HEK293 (cell line): ENCODE data around the gene OSBP2.
"Not testable (repeated sequence)": the region's sequence is repeated elsewhere in the genome, so short reads cannot be mapped to it uniquely, and the experiment has no call there.

Experiments
- CTCF ChIA-PET: fragments of 350-600 bp; formaldehyde crosslinking; extraction: SDS; loops from one replicate; lab custom pipeline; 2021; ENCODE audit warnings: antibody characterized with exemption; lab: Yijun Ruan, JAX
- POLR2A ChIA-PET: fragments of 300-600 bp; formaldehyde crosslinking; extraction: SDS; loops from one replicate; lab custom pipeline; 2020; ENCODE audit warnings: antibody characterized with exemption, inconsistent platforms; lab: Yijun Ruan, JAX
- H3K27ac ChIP-seq: fragments of 200-500 bp; sonication (Bioruptor generic); 2 replicates; pipeline ENCODE4 v1.5.1; 2014; ENCODE audit warnings: low read depth, low read length, control low read depth, inconsistent platforms; ENCODE audit errors: extremely low read depth
- H3K36me3 ChIP-seq, 2 experiments: fragments of 200-500 bp in 1 of 2; sonication (Bioruptor generic) in 1 of 2; 1 replicate in 1 of 2; 2 replicates in 1 of 2; pipeline ENCODE4 v1.5.1; 2014 to 2017; ENCODE audit warnings: inconsistent platforms in 2 of 2, low read length in 2 of 2; ENCODE audit not compliant: control insufficient read depth in 2 of 2, insufficient read depth in 1 of 2
- H3K4me1 ChIP-seq: fragments of 200-500 bp; sonication (Bioruptor generic); 2 replicates; pipeline ENCODE4 v1.5.1; 2014; ENCODE audit warnings: mild to moderate bottlenecking, low read length, inconsistent platforms; ENCODE audit not compliant: control insufficient read depth, insufficient read depth
- H3K4me3 ChIP-seq: 2 replicates; pipeline ENCODE4 v1.5.1; 2011; ENCODE audit warnings: low read depth, mild to moderate bottlenecking, control low read depth, low read length, moderate library complexity
- H3K9me3 ChIP-seq: fragments of 200-500 bp; sonication (Bioruptor generic); 2 replicates; pipeline ENCODE4 v1.5.1; 2014; ENCODE audit warnings: low read depth, low read length, inconsistent platforms; ENCODE audit not compliant: control insufficient read depth, insufficient read depth
- BCL6B ChIP-seq: fragments of 450-650 bp; formaldehyde crosslinking; IDR thresholded peaks from 2 replicates; pipeline ENCODE4 v1.5.1; 2017; ENCODE audit warnings: missing biosample characterization, missing genetic modification characterization
- EGR2 ChIP-seq: fragments of 450-650 bp; formaldehyde crosslinking; IDR thresholded peaks from 2 replicates; pipeline ENCODE4 v1.5.1; 2016; ENCODE audit warnings: low read depth, missing biosample characterization, missing genetic modification characterization
- KLF9 ChIP-seq: fragments of 450-650 bp; formaldehyde crosslinking; IDR thresholded peaks from 2 replicates; pipeline ENCODE4 v1.5.1; 2016; ENCODE audit warnings: missing biosample characterization, missing genetic modification characterization, low read depth
- SALL2 ChIP-seq: fragments of 450-650 bp; formaldehyde crosslinking; IDR thresholded peaks from 2 replicates; pipeline ENCODE4 v1.5.0; 2017; ENCODE audit warnings: missing biosample characterization, mild to moderate bottlenecking, missing genetic modification characterization, borderline replicate concordance
- SP3 ChIP-seq: fragments of 450-650 bp; formaldehyde crosslinking; IDR thresholded peaks from 2 replicates; pipeline ENCODE4 v1.5.1; 2016; ENCODE audit warnings: missing biosample characterization, missing genetic modification characterization
- YY2 ChIP-seq: fragments of 450-650 bp; formaldehyde crosslinking; IDR thresholded peaks from 2 replicates; pipeline ENCODE4 v1.5.1; 2016; ENCODE audit warnings: missing biosample characterization, missing genetic modification characterization
- ZNF121 ChIP-seq: fragments of 450-650 bp; formaldehyde crosslinking; IDR thresholded peaks from 2 replicates; pipeline ENCODE4 v1.5.1; 2016; ENCODE audit warnings: missing biosample characterization, missing genetic modification characterization
- ZNF473 ChIP-seq: fragments of 450-650 bp; formaldehyde crosslinking; IDR thresholded peaks from 2 replicates; pipeline ENCODE4 v1.5.1; 2017; ENCODE audit warnings: missing biosample characterization, missing genetic modification characterization
- ZNF629 ChIP-seq: fragments of 450-650 bp; formaldehyde crosslinking; IDR thresholded peaks from 2 replicates; pipeline ENCODE4 v1.5.1; 2017; ENCODE audit warnings: missing biosample characterization, missing genetic modification characterization
- ZNF660 ChIP-seq: fragments of 450-650 bp; IDR thresholded peaks from 2 replicates; pipeline ENCODE4 v1.5.1; 2018; ENCODE audit warnings: missing biosample characterization, mild to moderate bottlenecking, missing genetic modification characterization
- ZNF677 ChIP-seq: fragments of 450-650 bp; IDR thresholded peaks from 2 replicates; pipeline ENCODE4 v1.5.0; 2018; ENCODE audit warnings: missing biosample characterization, mild to moderate bottlenecking, missing genetic modification characterization, moderate library complexity
- ZSCAN23 ChIP-seq: fragments of 450-650 bp; formaldehyde crosslinking; IDR thresholded peaks from 2 replicates; pipeline ENCODE4 v1.5.1; 2016; ENCODE audit warnings: missing biosample characterization, missing genetic modification characterization
- ZXDB ChIP-seq: fragments of 450-650 bp; formaldehyde crosslinking; IDR thresholded peaks from 2 replicates; pipeline ENCODE4 v1.5.1; 2016; ENCODE audit warnings: missing biosample characterization, missing genetic modification characterization

OSBP2 gene

DNA sequence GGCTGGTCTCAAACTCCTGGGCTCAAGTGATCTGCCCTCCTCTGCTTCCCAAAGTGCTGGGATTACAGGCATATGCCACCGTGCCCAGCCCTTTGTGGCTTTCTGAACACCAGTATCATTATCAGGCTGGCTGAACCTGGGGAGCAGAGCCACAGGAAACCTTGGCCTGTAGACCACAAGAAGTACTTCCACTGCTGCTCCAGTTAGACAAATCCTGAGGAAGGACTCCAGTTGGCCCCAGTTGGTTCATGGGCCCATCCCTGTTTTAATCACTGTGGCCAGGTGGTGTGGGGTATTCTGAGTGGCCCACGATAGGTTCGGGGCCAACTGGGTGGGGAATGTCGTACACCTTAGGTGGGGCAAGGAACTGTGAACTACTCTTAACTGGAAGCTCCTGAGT is 21.5 kb upstream of the OSBP2 start:
- Histone ChIP-seq H3K36me3 (no peaks in the 10 kb centered on the region), H3K4me3 (no peak overlapping the region), H3K27ac (no peak overlapping the region), H3K4me1 (no peaks in the 10 kb centered on the region)
- ChIA-PET CTCF (interaction anchor here (0.6 to 2.2 kb wide), 2 partner anchors 39 to 277 kb away, joined by 5 to 8 read pairs; no protein-coding TSS in a partner anchor), POLR2A (no interaction called here)
- no peak for TF ChIP-seq SP3 (tag by site-specific recombination)
- TF ChIP-seq, all 188 proteins: peak for 0
- no peaks in the 10 kb centered on the region for H3K9me3 ChIP-seq

DNA sequence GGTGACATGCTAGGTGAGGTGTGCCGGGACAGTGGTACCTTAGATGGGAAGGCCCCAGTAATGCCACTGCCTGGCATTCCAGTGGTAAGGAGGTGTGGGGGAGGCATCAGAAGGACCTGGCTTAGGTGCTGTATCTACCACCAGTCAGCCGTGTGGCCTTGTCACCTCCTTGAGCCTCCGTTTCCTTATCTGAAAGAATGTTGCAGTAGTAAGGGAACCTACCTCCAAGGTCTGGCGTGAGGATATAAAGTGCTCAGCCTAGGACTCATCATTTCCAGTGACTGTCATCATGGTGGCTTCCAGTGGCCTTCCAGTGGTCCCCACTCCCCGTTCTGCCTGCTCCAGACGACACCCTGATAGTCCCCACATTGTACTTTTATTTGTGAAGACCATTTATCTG is 20.2 kb upstream of the OSBP2 start:
- TF ChIP-seq BCL6B (tag by site-specific recombination) (no peak), ZSCAN23 (tag by site-specific recombination) (no peak), ZNF660 (tag by site-specific recombination) (no peak), ZNF677 (tag by site-specific recombination) (no peak), ZNF629 (tag by site-specific recombination) (no peak), ZXDB (tag by site-specific recombination) (no peak), ZNF121 (tag by site-specific recombination) (no peak), KLF9 (tag by site-specific recombination) (no peak), SALL2 (tag by site-specific recombination) (no peak)
- Histone ChIP-seq H3K4me1 (no peaks in the 10 kb centered on the region), H3K27ac (no peak overlapping the region), H3K36me3 (no peaks in the 10 kb centered on the region), H3K4me3 (no peak overlapping the region), H3K9me3 (no peaks in the 10 kb centered on the region)
- ChIA-PET POLR2A (no interaction called here), CTCF (interaction anchor here (1.1 to 2.2 kb wide), 2 partner anchors 40 to 81 kb away, joined by 3 to 8 read pairs; no protein-coding TSS in a partner anchor)

DNA sequence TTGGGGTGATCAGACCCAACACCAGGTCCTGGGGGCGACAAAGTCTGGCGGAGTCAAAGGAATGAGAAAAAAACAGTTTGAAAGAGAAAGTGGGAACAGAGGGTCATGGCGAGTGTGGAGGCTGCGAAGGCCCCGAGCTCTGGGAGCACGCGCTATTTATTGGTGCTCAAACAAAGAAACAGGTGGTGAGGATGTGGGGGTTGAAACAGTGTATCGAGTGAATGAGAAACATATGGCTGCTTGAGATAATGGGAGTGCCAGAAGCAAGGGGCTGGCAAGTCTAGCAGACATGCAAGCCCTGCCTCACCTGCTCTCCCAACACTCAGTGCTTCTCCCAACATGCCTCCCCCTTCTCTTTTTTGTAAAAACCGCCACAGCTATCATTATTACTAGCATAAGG is 19.2 kb upstream of the OSBP2 start:
- ChIA-PET POLR2A (no interaction called here), CTCF (interaction anchor here (0.6 kb wide), 1 partner anchor 543 kb away, joined by 3 read pairs; no protein-coding TSS in a partner anchor)
- TF ChIP-seq EGR2 (tag by site-specific recombination) (0 out of 2 replicates have a peak, but pooled peaks have one; percentile 15), ZNF473 (tag by site-specific recombination) (no peak), YY2 (tag by site-specific recombination) (no peak)
- Histone ChIP-seq H3K27ac (no peak overlapping the region), H3K4me3 (no peak overlapping the region), H3K9me3 (no peaks in the 10 kb centered on the region), H3K36me3 (no peaks in the 10 kb centered on the region), H3K4me1 (no peaks in the 10 kb centered on the region)

DNA sequence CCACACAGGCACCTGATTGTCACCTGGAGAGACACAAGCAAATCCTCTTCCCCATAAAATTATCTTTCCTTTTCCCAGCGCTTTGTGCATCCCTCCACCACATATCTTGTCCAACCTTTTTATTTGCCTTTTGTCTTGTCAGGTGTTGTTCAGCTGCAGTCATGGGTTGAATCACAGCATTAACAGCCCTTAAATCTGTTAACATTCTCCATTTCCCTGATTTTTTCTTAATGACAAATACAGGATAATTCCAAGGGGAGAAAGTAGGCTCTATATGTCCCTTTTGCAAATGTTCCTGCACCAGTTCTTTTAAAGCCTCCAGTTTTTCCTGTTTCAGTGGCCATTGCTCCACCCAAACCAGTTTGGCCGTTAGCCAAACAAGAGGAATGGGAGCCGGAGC is 18.1 kb upstream of the OSBP2 start:
- H3K27ac ChIP-seq, H3K36me3 ChIP-seq, POLR2A ChIA-PET, H3K9me3 ChIP-seq, H3K4me1 ChIP-seq, CTCF ChIA-PET, H3K4me3 ChIP-seq: not testable (repeated sequence)

GRCh38 chr22:30679895-30680690 is 14.6 kb upstream of the OSBP2 start:
- POLR2A ChIA-PET = interaction anchor here (1.6 kb wide), 1 partner anchor 14 kb away, joined by 3 read pairs; no protein-coding TSS in a partner anchor
- CTCF ChIA-PET = interaction anchor here (0.5 to 2.6 kb wide), 3 partner anchors 10 to 240 kb away, joined by 3 to 7 read pairs (median 3); no protein-coding TSS in a partner anchor
- H3K4me3 ChIP-seq, H3K4me1 ChIP-seq, H3K27ac ChIP-seq, H3K9me3 ChIP-seq, H3K36me3 ChIP-seq: not testable (repeated sequence)
